ENCODE results near the gene ATP1A2. TPM values are rescaled to one million over a fixed set of nuclear protein-coding genes. Genes with fewer than 3 reads are reported as not detected.

Gene ATP1A2
- total and polyA plus RNA-seq, 8 donors = 0.31 to 104 (median 10.9) TPM

DNA sequence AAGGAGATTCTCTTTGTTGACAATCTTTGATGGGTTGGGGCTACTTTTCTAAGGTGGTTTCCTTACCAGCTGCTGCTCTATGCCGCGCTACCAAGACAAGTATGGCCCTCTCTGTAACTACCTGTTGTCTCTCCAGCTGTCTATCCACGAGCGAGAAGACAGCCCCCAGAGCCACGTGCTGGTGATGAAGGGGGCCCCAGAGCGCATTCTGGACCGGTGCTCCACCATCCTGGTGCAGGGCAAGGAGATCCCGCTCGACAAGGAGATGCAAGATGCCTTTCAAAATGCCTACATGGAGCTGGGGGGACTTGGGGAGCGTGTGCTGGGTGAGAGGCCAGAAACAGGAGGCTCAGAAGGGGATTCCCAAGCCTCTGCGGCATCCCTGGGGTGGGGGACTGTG, 14.4 kb downstream of the ATP1A2 start:
- no peak for DNase-seq
- Histone ChIP-seq H3K9me3 (no peaks in the 10 kb centered on the region), H3K36me3 (peaks cover 0 to 34% (median 11%) of the 10 kb centered on the region in 4 donors), H3K4me1 (peaks cover 0 to 34% (median 11%) of the 10 kb centered on the region in 4 donors), H3K4me3 (no peak overlapping the region), H3K27me3 (no peaks in the 10 kb centered on the region), H3K27ac (no peak overlapping the region)
- TF ChIP-seq, protein P1, sequence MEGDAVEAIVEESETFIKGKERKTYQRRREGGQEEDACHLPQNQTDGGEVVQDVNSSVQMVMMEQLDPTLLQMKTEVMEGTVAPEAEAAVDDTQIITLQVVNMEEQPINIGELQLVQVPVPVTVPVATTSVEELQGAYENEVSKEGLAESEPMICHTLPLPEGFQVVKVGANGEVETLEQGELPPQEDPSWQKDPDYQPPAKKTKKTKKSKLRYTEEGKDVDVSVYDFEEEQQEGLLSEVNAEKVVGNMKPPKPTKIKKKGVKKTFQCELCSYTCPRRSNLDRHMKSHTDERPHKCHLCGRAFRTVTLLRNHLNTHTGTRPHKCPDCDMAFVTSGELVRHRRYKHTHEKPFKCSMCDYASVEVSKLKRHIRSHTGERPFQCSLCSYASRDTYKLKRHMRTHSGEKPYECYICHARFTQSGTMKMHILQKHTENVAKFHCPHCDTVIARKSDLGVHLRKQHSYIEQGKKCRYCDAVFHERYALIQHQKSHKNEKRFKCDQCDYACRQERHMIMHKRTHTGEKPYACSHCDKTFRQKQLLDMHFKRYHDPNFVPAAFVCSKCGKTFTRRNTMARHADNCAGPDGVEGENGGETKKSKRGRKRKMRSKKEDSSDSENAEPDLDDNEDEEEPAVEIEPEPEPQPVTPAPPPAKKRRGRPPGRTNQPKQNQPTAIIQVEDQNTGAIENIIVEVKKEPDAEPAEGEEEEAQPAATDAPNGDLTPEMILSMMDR (IDR thresholded peaks at IDR 0.05) = no peak
- no peak for TF ChIP-seq POLR2AphosphoS5 (IDR thresholded peaks at IDR 0.05)
- TF ChIP-seq POLR2A (IDR thresholded peaks at IDR 0.05) = no peak
- no peak for TF ChIP-seq EP300 (IDR thresholded peaks at IDR 0.05)
- intact Hi-C loops (cut with DNase I; ENCODE audit: low total_unique reads) = no loop called here
- 79 to 90% (median 88%) methylated on average over 11 of the region's 11 CpGs for WGBS, 5 donors

DNA sequence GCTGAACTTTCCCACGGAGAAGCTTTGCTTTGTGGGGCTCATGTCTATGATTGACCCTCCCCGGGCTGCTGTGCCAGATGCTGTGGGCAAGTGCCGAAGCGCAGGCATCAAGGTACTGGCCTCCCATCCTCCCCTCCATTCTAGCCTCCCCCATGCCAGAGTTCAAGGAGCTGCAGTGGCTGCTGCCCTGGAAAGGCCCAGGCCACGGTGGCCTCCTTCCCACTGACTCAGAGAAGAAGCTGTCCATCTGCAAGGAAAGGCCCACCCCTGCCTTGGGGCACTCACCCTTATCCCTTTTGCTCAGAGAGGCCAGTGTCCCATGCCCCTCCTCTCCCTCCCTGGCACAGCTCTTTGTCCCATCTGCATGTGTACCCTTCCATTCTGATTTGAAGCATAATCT, 14.9 kb downstream of the ATP1A2 start:
- Histone ChIP-seq H3K27ac (no peak overlapping the region), H3K27me3 (no peaks in the 10 kb centered on the region), H3K4me3 (no peak overlapping the region), H3K9me3 (no peaks in the 10 kb centered on the region), H3K36me3 (peaks cover 0 to 35% (median 13%) of the 10 kb centered on the region in 4 donors), H3K4me1 (peaks cover 0 to 29% (median 9%) of the 10 kb centered on the region in 4 donors)
- TF ChIP-seq EP300 (IDR thresholded peaks at IDR 0.05) (no peak), POLR2AphosphoS5 (IDR thresholded peaks at IDR 0.05) (no peak), POLR2A (IDR thresholded peaks at IDR 0.05) (no peak)
- TF ChIP-seq, protein P1 (IDR thresholded peaks at IDR 0.05) = no peak
- 83 to 100% (median 90%) methylated on average over 2 to 5 of the region's 5 CpGs for WGBS, 5 donors
- intact Hi-C loops (cut with DNase I; ENCODE audit: low total_unique reads) = no loop called here
- DNase-seq = no peak

DNA sequence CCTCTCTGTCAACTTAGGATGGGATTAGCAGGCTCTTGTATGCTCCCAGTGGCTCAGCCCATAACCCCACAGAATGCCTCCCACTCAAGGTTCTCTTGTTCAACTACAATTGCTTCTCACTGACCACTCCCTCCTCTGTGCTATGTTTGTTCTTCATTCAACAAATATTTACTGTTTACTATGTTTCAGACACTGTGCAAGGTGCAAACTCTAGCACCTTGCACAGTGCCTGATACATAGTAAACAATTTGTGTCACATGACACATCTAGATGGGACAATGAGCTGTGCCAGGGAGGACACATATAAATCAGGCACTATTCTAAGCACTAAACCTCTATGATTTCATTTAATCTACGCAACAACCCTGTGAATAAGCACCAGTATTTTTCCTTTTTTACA, 15.4 kb downstream of the ATP1A2 start:
- Histone ChIP-seq H3K9me3 (no peaks in the 10 kb centered on the region), H3K27ac (peak overlapping the region in 2 of 5 donors; percentile 31 to 64), H3K4me3 (no peak overlapping the region), H3K27me3 (no peaks in the 10 kb centered on the region), H3K4me1 (peaks cover 0 to 25% (median 9%) of the 10 kb centered on the region in 4 donors), H3K36me3 (peaks cover 0 to 39% (median 13%) of the 10 kb centered on the region in 4 donors)
- intact Hi-C loops (cut with DNase I; ENCODE audit: low total_unique reads) = no loop called here
- no peak for TF ChIP-seq POLR2A (IDR thresholded peaks at IDR 0.05)
- no peak for TF ChIP-seq POLR2AphosphoS5 (IDR thresholded peaks at IDR 0.05)
- TF ChIP-seq EP300 (IDR thresholded peaks at IDR 0.05) = no peak
- TF ChIP-seq, protein P1 (IDR thresholded peaks at IDR 0.05) = no peak
- WGBS, 5 donors = 78 to 100% (median 97%) methylated on average over 1 of the region's 1 CpG
- DNase-seq = no peak

DNA sequence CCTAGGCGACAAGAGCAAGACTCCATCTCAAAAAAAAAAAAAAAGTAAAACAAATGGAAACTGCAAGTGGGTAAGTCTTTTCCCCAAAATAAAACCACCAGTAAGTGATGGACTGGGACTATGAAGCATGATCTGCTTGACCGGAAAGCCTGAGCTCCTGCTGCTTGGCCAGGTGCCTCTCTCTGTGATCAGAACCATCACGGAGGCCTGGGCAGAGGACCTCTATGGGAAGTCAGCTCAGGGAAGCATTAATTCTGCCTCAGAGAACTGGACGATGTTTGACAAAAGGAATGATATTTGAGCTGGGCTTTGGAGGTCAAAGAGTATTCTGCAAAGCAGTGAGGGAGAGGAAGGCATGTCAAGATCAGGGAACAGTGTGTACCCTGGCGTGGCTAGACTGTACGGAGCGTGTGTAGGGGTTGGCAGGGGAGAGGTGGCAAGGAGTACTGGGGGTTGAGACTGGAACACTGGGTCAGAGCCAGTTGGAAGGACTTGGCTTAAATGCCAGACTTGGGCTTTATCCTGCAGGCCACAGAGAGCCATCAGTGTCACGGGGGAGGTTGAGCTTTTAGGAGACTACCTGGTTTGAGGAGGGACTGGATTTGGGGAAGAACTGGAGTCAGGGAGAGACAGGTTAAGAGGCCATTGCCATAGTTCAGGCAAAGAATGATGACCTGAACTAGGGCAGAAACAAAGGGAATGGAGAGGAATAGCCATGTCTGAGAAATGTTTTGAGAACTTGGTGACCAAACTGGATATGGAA, 16.4 kb downstream of the ATP1A2 start:
- no peak overlapping the region for H3K4me3 ChIP-seq
- no peaks in the 10 kb centered on the region for H3K9me3 ChIP-seq
- TF ChIP-seq POLR2AphosphoS5 (IDR thresholded peaks at IDR 0.05) = peak; percentile 57 to 94 (median 81)
- TF ChIP-seq, protein P1 (IDR thresholded peaks at IDR 0.05) = no peak
- TF ChIP-seq POLR2A (IDR thresholded peaks at IDR 0.05) = no peak
- peak; percentile 96 for TF ChIP-seq EP300 (IDR thresholded peaks at IDR 0.05)
- intact Hi-C loops (cut with DNase I; ENCODE audit: low total_unique reads) = no loop called here
- H3K4me1 ChIP-seq = peaks cover 0 to 25% (median 9%) of the 10 kb centered on the region in 4 donors
- DNase-seq = peak in 1 of 2 donors; percentile 79
- no peaks in the 10 kb centered on the region for H3K27me3 ChIP-seq
- 41 to 60% (median 44%) methylated on average over 8 of the region's 8 CpGs for WGBS, 5 donors
- peaks cover 0 to 49% (median 17%) of the 10 kb centered on the region in 4 donors for H3K36me3 ChIP-seq
- H3K27ac ChIP-seq = peak overlapping the region in 4 of 5 donors; percentile 26 to 64 (median 29)
